WI38 (cell line): Measurements from ENCODE around the gene OR10G8.

Experiments used
- H3K4me3 ChIP-seq: 2 replicates; pipeline ENCODE4 v1.5.1; 2011; ENCODE audit warnings: low read depth, mild to moderate bottlenecking, control low read depth, low read length
- CTCF ChIP-seq: IDR thresholded peaks from 2 replicates; pipeline ENCODE4 v1.5.1; 2012; ENCODE audit warnings: low read depth, mild to moderate bottlenecking, control low read depth, low read length

The OR10G8 gene

GRCh38 chr11:124078591-124078990 lies 52.0 kb downstream of the OR10G8 start:
- no peak overlapping the region for H3K4me3 ChIP-seq
- no peak for TF ChIP-seq CTCF

- TF ChIP-seq CTCF, result no peak
Observed at GRCh38 chr11:124079631-124080326, 53.2 kb downstream of the OR10G8 start.

More at GRCh38 chr11:124079631-124080326, 53.2 kb downstream of the OR10G8 start:
- H3K4me3 ChIP-seq, result no peak overlapping the region
